A549 (cell line): Measurements from ENCODE around the gene CSAD. TPM values are rescaled to one million over a fixed set of nuclear protein-coding genes. Genes with fewer than 3 reads are reported as not detected.

Source experiments
- ATAC-seq, 2 experiments: fragments of 200-7000 bp in 1 of 2; fragments of >200 bp in 1 of 2; cut with Nextera tagmentation in 1 of 2; cut with Tn5 transposase in 1 of 2; 3 replicates each; pipeline versions ENCODE4 v1.8.0 to v1.9.1; 2018 to 2020; ENCODE audit warnings: mild to moderate bottlenecking in 1 of 2, moderate library complexity in 1 of 2
- CTCF ChIA-PET: fragments of 300-600 bp; sonication (Branson Sonifier 250); formaldehyde crosslinking; extraction: SDS; loops from one replicate; lab custom pipeline; 2021; ENCODE audit warnings: antibody characterized with exemption, inconsistent platforms; lab: Yijun Ruan, JAX
- POLR2A ChIA-PET: fragments of 350-600 bp; formaldehyde crosslinking; extraction: SDS; loops from one replicate; lab custom pipeline; 2021; ENCODE audit warnings: antibody characterized with exemption, inconsistent platforms; lab: Yijun Ruan, JAX
- DNase-seq, 2 experiments: peaks; one replicate each; pipeline versions ENCODE4 v3.0.0 to v3.0.0-alpha.2; 2011 to 2016; ENCODE audit warnings: low read depth in 1 of 2, low spot score in 1 of 2
- FAIRE-seq: peaks from 2 replicates; lab custom pipeline; 2011; peaks lifted over from hg19 to GRCh38; lab: Jason Lieb, UNC
- H3K27ac ChIP-seq, 2 experiments: fragments of >200 bp; sonication (Bioruptor Twin); formaldehyde crosslinking; 3 replicates each; pipeline ENCODE4 v1.5.1; 2016 to 2017
- H3K4me1 ChIP-seq: fragments of >200 bp; sonication (Bioruptor Twin); formaldehyde crosslinking; 3 replicates; pipeline ENCODE4 v1.6.1; 2016
- H3K4me2 ChIP-seq: fragments of >200 bp; sonication (Bioruptor Twin); formaldehyde crosslinking; 3 replicates; pipeline ENCODE4 v1.6.1; 2016
- H3K4me3 ChIP-seq: fragments of >200 bp; sonication (Bioruptor Twin); formaldehyde crosslinking; 3 replicates; pipeline ENCODE4 v1.5.1; 2016
- H3K9me3 ChIP-seq: fragments of >200 bp; sonication (Bioruptor Twin); formaldehyde crosslinking; 3 replicates; pipeline ENCODE4 v1.6.1; 2016
- CBX8 ChIP-seq: fragments of 200-600 bp; sonication (generic); IDR thresholded peaks from 2 replicates; pipeline ENCODE4 v1.6.1; 2016
- CTCF ChIP-seq: fragments of >200 bp; sonication (Bioruptor Twin); formaldehyde crosslinking; IDR thresholded peaks from 3 replicates; pipeline ENCODE4 v1.5.1; 2016
- EHF ChIP-seq: fragments of 250-450 bp; sonication (Bioruptor Pico); IDR thresholded peaks from 2 replicates; pipeline ENCODE4 v1.5.0; 2020; ENCODE audit warnings: mild to moderate bottlenecking
- ELK1 ChIP-seq: fragments of 150-350 bp; IDR thresholded peaks from 2 replicates; pipeline ENCODE4 v1.6.1; 2014; ENCODE audit warnings: low read depth, mild to moderate bottlenecking, low read length
- EP300 ChIP-seq, 2 experiments: fragments of >200 bp; sonication (Bioruptor Twin); formaldehyde crosslinking; IDR thresholded peaks; 2 replicates in 1 of 2; 3 replicates in 1 of 2; pipeline ENCODE4 v1.6.1; 2016 to 2017
- FOSL2 ChIP-seq, 2 experiments: fragments of 450-650 bp in 1 of 2; fragments of >200 bp in 1 of 2; sonication (Bioruptor Twin) in 1 of 2; formaldehyde crosslinking; IDR thresholded peaks; 2 replicates each; pipeline versions ENCODE4 v1.5.0 to v1.6.1; 2016 to 2020; ENCODE audit warnings: mild to moderate bottlenecking in 1 of 2, moderate library complexity in 1 of 2
- FOXS1 ChIP-seq: fragments of 250-450 bp; sonication (Bioruptor Pico); IDR thresholded peaks from 2 replicates; pipeline ENCODE4 v1.5.0; 2020; ENCODE audit warnings: mild to moderate bottlenecking, moderate library complexity
- HES2 ChIP-seq: fragments of >200 bp; sonication (Bioruptor Twin); formaldehyde crosslinking; IDR thresholded peaks from 2 replicates; pipeline ENCODE4 v1.6.1; 2016
- HEYL ChIP-seq: fragments of 250-450 bp; sonication (Bioruptor Pico); IDR thresholded peaks from 2 replicates; pipeline ENCODE4 v1.8.0; 2021; ENCODE audit warnings: mild to moderate bottlenecking, moderate library complexity
- KDM1A ChIP-seq: fragments of 200-600 bp; sonication (generic); IDR thresholded peaks from 2 replicates; pipeline ENCODE4 v1.6.1; 2016; ENCODE audit warnings: low read depth, mild to moderate bottlenecking
- PBX3 ChIP-seq: IDR thresholded peaks from 2 replicates; pipeline ENCODE4 v1.6.1; 2012
- PHF8 ChIP-seq: fragments of 200-600 bp; sonication (generic); IDR thresholded peaks from 2 replicates; pipeline ENCODE4 v1.6.1; 2016; ENCODE audit warnings: low read depth, mild to moderate bottlenecking, antibody characterized with exemption, moderate library complexity, borderline replicate concordance
- RAD21 ChIP-seq, 2 experiments: fragments of >200 bp in 1 of 2; sonication (Bioruptor Twin) in 1 of 2; formaldehyde crosslinking in 1 of 2; IDR thresholded peaks in 1 of 2; conservative IDR thresholded peaks in 1 of 2; 2 replicates in 1 of 2; 3 replicates in 1 of 2; pipeline ENCODE4 v1.6.1; 2012 to 2018; ENCODE audit warnings: inconsistent platforms in 1 of 2
- RARB ChIP-seq: fragments of 250-450 bp; sonication (Bioruptor Pico); IDR thresholded peaks from 2 replicates; pipeline ENCODE4 v1.8.0; 2021; ENCODE audit warnings: mild to moderate bottlenecking, moderate library complexity
- REST ChIP-seq: fragments of 200-600 bp; sonication (generic); IDR thresholded peaks from 2 replicates; pipeline ENCODE4 v1.6.1; 2016; ENCODE audit warnings: antibody characterized with exemption, mild to moderate bottlenecking, moderate library complexity
- RFX5 ChIP-seq: fragments of 450-650 bp; IDR thresholded peaks from 2 replicates; pipeline ENCODE4 v1.7.1; 2014; ENCODE audit warnings: antibody characterized with exemption, mild to moderate bottlenecking, moderate library complexity
- USF2 ChIP-seq: fragments of 450-650 bp; IDR thresholded peaks from 2 replicates; pipeline ENCODE4 v1.6.1; 2014; ENCODE audit warnings: antibody characterized with exemption
- ZC3H11A ChIP-seq: fragments of 450-650 bp; IDR thresholded peaks from 2 replicates; pipeline ENCODE4 v1.6.1; 2014; ENCODE audit warnings: antibody characterized with exemption, mild to moderate bottlenecking
- ZFP36 ChIP-seq: fragments of 450-650 bp; IDR thresholded peaks from 2 replicates; pipeline ENCODE4 v1.6.1; 2014; ENCODE audit warnings: borderline replicate concordance; ENCODE audit not compliant: partially characterized antibody
- ZSCAN20 ChIP-seq: fragments of 250-450 bp; sonication (Bioruptor Pico); IDR thresholded peaks from 2 replicates; pipeline ENCODE4 v1.8.0; 2022; ENCODE audit warnings: mild to moderate bottlenecking, moderate library complexity
- WGBS: methylation state at CpG from one replicate; pipeline ENCODE4 v1.1.6; 2017; ENCODE audit errors: missing lambda C conversion rate; 5-methylcytosine and 5-hydroxymethylcytosine counted together
- polyA plus RNA-seq, 4 experiments: library from polyadenylated mRNA; depleted of rRNA in 3 of 4; stranded (reverse); fragments of >200 nt; fragmentation: RNase III in 1 of 4; extraction: RNeasy Plus Mini Kit Qiagen cat#74134 plus additional on column Dnase treatment in 1 of 4; gene quantifications; 2 replicates in 3 of 4; 3 replicates in 1 of 4; pipeline ENCODE4 v1.2.3, GENCODE V29; 2011 to 2017

The CSAD gene
- polyA plus RNA-seq, 2 of the 4 experiments (the other 2 are of a cell fraction): 14.5 to 16.5 TPM

- no peak for FAIRE-seq
- H3K4me2 ChIP-seq: peak overlapping the region; percentile 25; the same call in 1 of the 3 replicates
- no peaks in the 10 kb centered on the region for H3K9me3 ChIP-seq
- H3K4me3 ChIP-seq: no peak overlapping the region
- POLR2A ChIA-PET: no interaction called here
- peaks cover 32% of the 10 kb centered on the region for H3K4me1 ChIP-seq
- ATAC-seq: peak in 1 of 2 experiments; percentile 8; a peak in 2 of 6 replicates
- TF ChIP-seq ELK1 (no peak), EP300 (IDR thresholded peaks at IDR 0.05) (no peak), RFX5 (no peak), HEYL (CRISPR knock-in tag) (no peak), CTCF (peak; percentile 8; the same call in 1 of the 3 replicates)
- TF ChIP-seq, all 56 proteins: peak for 1
- H3K27ac ChIP-seq: peak overlapping the region; percentile 12 to 61; a peak in 3 of 6 replicates
- 79% methylated on average over 10 of the region's 11 CpGs for WGBS
- CTCF ChIA-PET: interaction anchor here (0.8 to 33.2 kb wide), 10 partner anchors 8 to 157 kb away, joined by 3 to 1046 read pairs (median 6); partner anchors contain the start of genes MYG1 and PFDN5
- DNase-seq: peak; percentile 44 to 50
Measured at GRCh38 chr12:53224061-53224896, 43.6 kb upstream of the CSAD start.

- peak overlapping the region in 1 of 2 experiments; percentile 98; a peak in 3 of 6 replicates for H3K27ac ChIP-seq
- peaks cover 40% of the 10 kb centered on the region for H3K4me1 ChIP-seq
- DNase-seq: no peak
- no peak overlapping the region for H3K4me2 ChIP-seq
- POLR2A ChIA-PET: no interaction called here
- ATAC-seq: no peak
- no peaks in the 10 kb centered on the region for H3K9me3 ChIP-seq
- WGBS: 61% methylated on average over 13 of the region's 16 CpGs
- CTCF ChIA-PET: interaction anchor here (0.7 to 33.2 kb wide), 6 partner anchors 11 to 170 kb away, joined by 3 to 1046 read pairs (median 5); partner anchors contain the start of genes MYG1 and PFDN5
- H3K4me3 ChIP-seq: no peak overlapping the region
- FAIRE-seq: no peak
- TF ChIP-seq RFX5: no peak
- TF ChIP-seq RAD21 (conservative IDR thresholded peaks at IDR 0.05 in 1 of 2, IDR thresholded peaks at IDR 0.05 in 1 of 2): no peak
- TF ChIP-seq RARB (CRISPR knock-in tag): no peak
- TF ChIP-seq KDM1A: no peak
- TF ChIP-seq USF2: no peak
- TF ChIP-seq FOSL2 (IDR thresholded peaks at IDR 0.05): no peak
- TF ChIP-seq FOSL2 (CRISPR knock-in tag; IDR thresholded peaks at IDR 0.05): no peak
- no peak for TF ChIP-seq PHF8
- no peak for TF ChIP-seq ZC3H11A
- no peak for TF ChIP-seq ZSCAN20 (CRISPR knock-in tag)
- TF ChIP-seq PBX3: no peak
- TF ChIP-seq ELK1: no peak
- TF ChIP-seq REST: no peak
- no peak for TF ChIP-seq HES2
- no peak for TF ChIP-seq ZFP36
- TF ChIP-seq CBX8: no peak
- no peak for TF ChIP-seq FOXS1 (CRISPR knock-in tag)
- no peak for TF ChIP-seq EHF (CRISPR knock-in tag)
Measured at GRCh38 chr12:53223389-53224060, 42.8 kb upstream of the CSAD start.
